GM13976 (cell line): ENCODE measurements around the gene PDCD1.

Source experiments
- DNase-seq: peaks from one replicate; pipeline ENCODE4 v3.0.0; 2012; ENCODE audit warnings: low spot score
- in situ Hi-C: fragments of 300-500 bp; cut with MboI; formaldehyde crosslinking; loops from one replicate; pipeline ENCODE4 v1.12.0; 2022; ENCODE audit warnings: low sequenced_read_pairs, mixed read lengths, inconsistent platforms; ENCODE audit not compliant: unreplicated experiment
- TF ChIP-seq, protein P1 (sequence below): IDR thresholded peaks from 2 replicates; pipeline ENCODE4 v1.5.1; 2012; ENCODE audit warnings: borderline replicate concordance, mild to moderate bottlenecking; ENCODE audit not compliant: insufficient read depth; ENCODE audit errors: extremely low read depth, missing control alignments, control extremely low read depth

The PDCD1 gene

DNA sequence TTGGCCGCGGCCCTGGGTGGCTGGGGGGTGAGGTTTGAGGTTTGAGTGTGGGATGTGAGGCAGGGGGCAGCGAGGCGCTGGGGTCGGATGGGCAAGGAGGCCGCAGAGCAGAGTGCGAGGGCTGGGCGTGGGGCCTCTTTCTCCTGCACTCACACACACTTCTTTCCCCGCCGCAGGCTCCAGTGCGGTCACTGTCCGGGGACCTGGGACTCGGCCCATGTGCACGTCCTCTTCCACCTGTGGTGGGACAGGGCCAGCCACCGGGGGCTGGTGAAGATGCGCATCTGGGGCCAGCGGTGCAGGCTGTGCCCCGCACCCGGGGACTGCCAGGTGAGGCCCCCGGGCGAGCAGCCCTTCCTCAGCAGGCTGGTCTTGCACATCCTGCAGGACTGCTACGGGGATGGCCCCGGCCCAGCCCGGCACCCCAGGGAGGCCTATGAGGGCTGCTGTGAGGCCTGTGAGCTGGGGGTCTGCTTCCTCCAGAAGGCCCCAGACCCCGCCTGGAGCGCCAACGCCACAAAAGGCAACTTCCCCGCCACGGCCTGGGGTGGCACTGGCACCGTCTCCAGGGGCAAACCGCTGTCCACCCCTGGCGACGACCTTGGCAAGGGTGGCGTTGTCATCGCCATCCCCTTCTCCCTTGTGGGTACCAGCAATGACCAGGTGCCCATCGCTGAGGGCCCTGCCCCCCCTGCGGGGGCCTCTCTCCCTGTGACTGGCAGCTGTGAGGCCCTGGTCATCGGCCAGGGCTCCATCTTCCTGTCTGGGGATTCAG is 13.0 kb upstream of the PDCD1 start:
- in situ Hi-C loops = loop anchor here (10.0 kb wide), 1 partner anchor 137 kb away; the partner anchor contains the start of gene D2HGDH
- TF ChIP-seq, protein P1, sequence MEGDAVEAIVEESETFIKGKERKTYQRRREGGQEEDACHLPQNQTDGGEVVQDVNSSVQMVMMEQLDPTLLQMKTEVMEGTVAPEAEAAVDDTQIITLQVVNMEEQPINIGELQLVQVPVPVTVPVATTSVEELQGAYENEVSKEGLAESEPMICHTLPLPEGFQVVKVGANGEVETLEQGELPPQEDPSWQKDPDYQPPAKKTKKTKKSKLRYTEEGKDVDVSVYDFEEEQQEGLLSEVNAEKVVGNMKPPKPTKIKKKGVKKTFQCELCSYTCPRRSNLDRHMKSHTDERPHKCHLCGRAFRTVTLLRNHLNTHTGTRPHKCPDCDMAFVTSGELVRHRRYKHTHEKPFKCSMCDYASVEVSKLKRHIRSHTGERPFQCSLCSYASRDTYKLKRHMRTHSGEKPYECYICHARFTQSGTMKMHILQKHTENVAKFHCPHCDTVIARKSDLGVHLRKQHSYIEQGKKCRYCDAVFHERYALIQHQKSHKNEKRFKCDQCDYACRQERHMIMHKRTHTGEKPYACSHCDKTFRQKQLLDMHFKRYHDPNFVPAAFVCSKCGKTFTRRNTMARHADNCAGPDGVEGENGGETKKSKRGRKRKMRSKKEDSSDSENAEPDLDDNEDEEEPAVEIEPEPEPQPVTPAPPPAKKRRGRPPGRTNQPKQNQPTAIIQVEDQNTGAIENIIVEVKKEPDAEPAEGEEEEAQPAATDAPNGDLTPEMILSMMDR = no peak
- DNase-seq = no peak

DNA sequence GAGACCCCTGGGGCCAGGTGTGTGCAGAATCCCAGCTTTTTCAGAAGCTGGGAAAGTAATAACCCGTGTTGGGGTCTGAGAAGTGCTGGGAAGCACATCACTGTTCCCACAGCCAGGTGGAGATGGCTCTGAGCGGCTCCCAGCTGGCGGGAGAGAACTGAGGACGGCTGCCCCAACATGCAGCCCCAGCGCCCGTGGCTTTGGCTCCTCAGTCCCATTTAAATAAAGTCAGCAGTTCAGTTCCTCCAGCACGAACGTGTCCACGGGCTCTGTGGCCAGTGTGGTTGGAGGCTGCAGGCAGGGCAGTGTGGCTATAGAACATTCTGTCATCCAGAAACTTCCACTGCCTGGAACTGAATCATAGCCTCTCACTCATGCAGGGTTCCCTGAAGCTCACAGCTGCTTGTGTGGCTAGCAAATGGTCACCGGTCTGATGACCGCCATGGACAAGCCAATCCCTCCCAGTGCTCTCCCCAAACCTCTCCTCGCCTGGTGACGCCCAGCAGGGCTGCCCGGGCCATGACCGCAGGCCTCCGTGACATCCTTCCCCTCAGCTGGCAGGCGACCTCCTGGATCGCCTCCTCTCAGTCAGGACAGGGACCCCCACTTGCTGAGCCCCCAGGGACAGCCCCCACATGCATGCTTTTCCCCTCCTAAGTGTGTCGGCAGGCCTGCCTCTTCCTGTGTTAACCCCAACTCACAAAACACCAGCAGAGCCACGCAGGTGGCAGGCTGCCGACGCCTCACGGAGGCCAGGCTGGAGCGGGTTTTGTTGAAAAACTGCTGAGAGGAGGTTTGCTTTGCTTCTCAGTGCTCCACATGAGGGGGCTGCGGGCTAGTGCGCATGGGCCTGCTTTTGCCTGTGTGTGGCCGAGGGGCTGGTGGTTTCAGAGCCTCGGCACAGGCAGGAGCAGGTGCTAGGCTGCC is 12.2 kb upstream of the PDCD1 start:
- no peak for DNase-seq
- TF ChIP-seq, protein P1 = no peak
- in situ Hi-C loops = loop anchor here (10.0 kb wide), 1 partner anchor 136 kb away; the partner anchor contains the start of gene D2HGDH

DNA sequence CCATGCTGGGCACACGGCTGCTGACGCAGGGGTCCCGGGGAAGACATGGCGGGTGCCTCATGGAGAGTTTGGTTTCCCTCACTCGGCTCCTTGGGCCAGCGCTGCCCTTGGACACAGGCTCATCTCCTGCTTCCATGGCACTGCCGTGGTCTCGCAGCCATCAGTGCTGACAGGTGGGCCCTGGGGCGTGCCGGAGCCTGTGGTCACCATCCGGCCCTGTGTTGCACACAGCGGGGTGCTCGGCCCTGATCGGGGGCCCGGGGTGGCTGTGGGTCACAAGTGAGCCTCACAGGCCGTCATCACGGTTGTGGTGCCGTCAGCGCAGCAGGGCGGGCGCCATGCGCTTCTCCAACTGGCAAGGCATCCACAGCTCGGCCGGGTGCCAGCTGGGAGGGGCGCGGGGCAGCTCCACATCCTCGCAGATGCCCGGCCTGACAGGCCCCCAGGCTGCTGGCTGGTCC is 11.4 kb upstream of the PDCD1 start:
- TF ChIP-seq, protein P1 = no peak
- no peak for DNase-seq
- in situ Hi-C loops = loop anchor here (10.0 kb wide), 1 partner anchor 135 kb away; the partner anchor contains the start of gene D2HGDH

DNA sequence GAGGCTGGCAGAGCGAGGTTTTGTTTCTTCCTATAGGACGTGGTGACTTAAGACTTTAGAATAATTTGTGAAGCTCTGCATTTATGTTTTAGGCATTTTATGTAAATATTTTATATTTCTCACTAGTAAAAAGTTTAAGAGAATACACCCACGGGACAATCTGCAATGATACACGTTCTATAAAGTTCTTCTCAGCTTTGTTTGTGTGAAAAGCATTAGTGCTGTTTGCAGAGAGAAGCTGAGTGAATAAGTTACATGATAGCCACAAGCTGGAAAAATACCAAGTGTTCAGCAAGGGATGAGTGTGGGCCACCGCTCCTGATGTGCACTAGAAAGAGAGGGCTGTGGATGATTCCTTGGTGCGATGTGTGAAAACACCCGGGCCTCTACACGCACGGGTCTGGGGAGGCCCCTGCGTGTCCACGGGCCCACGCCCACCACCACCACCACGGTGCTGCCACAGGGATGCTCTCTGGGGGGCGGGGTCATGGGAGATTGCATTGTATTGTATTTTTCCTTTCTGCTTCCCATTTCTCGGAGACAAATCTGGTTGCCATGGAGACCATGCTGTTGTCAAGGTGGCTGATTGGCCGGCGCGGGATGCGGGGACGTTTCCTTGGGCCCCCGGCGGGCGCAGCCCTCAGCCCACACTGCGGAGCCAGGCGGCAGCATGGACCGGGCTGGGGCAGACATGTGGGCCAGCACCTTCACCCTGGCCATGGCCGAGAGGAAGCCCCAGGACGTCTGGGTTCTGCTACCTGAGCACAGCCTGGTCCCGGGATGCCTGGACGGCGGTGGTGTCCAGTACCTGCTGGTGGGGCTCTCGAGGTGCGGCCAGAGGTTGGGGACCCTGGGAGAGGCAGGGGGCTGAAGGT is 10.6 kb upstream of the PDCD1 start, which contains the start of gene RTP5:
Gene RTP5, plus strand, starts transcription at position 643 of the 875 bp plus-strand sequence. Its CDS starts 28 bp downstream, at position 671.
- in situ Hi-C loops = no loop called here
- DNase-seq = no peak
- TF ChIP-seq, protein P1 = no peak

DNA sequence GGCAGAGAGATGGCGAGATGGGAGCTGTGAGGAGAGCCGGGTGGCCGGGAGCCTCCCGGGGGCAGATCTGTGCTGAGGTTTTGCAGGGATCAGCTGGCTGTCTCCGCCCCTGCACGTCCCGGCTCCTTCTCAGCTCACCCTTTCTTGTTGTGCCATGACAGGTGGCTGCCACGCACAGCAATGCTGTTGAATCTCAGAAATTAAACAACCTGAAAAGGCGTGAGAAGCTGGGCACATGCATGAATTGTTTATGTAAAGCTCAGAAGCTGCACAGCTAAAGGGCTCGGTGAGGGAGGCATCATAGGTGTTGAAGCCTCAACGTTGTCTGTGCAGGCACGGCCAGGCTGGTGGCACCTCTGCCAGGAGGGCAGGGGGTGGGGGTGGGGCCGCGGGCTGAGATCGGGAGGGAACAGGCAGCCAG is 10.0 kb upstream of the PDCD1 start:
- in situ Hi-C loops = no loop called here
- TF ChIP-seq, protein P1 = no peak
- DNase-seq = no peak
